HEK293 (cell line): Measurements from ENCODE around the gene ATF6.

ENCODE experiments used
- CTCF ChIA-PET: fragments of 350-600 bp; formaldehyde crosslinking; extraction: SDS; loops from one replicate; lab custom pipeline; 2021; ENCODE audit warnings: antibody characterized with exemption; lab: Yijun Ruan, JAX
- POLR2A ChIA-PET: fragments of 300-600 bp; formaldehyde crosslinking; extraction: SDS; loops from one replicate; lab custom pipeline; 2020; ENCODE audit warnings: antibody characterized with exemption, inconsistent platforms; lab: Yijun Ruan, JAX
- H3K27ac ChIP-seq: fragments of 200-500 bp; sonication (Bioruptor generic); 2 replicates; pipeline ENCODE4 v1.5.1; 2014; ENCODE audit warnings: low read depth, low read length, control low read depth, inconsistent platforms; ENCODE audit errors: extremely low read depth
- H3K36me3 ChIP-seq, 2 experiments: fragments of 200-500 bp in 1 of 2; sonication (Bioruptor generic) in 1 of 2; 1 replicate in 1 of 2; 2 replicates in 1 of 2; pipeline ENCODE4 v1.5.1; 2014 to 2017; ENCODE audit warnings: inconsistent platforms in 2 of 2, low read length in 2 of 2; ENCODE audit not compliant: control insufficient read depth in 2 of 2, insufficient read depth in 1 of 2
- H3K4me1 ChIP-seq: fragments of 200-500 bp; sonication (Bioruptor generic); 2 replicates; pipeline ENCODE4 v1.5.1; 2014; ENCODE audit warnings: mild to moderate bottlenecking, low read length, inconsistent platforms; ENCODE audit not compliant: control insufficient read depth, insufficient read depth
- H3K4me3 ChIP-seq: 2 replicates; pipeline ENCODE4 v1.5.1; 2011; ENCODE audit warnings: low read depth, mild to moderate bottlenecking, control low read depth, low read length, moderate library complexity
- H3K9me3 ChIP-seq: fragments of 200-500 bp; sonication (Bioruptor generic); 2 replicates; pipeline ENCODE4 v1.5.1; 2014; ENCODE audit warnings: low read depth, low read length, inconsistent platforms; ENCODE audit not compliant: control insufficient read depth, insufficient read depth
- GLIS1 ChIP-seq: fragments of 450-650 bp; formaldehyde crosslinking; IDR thresholded peaks from 2 replicates; pipeline ENCODE4 v1.5.1; 2016; ENCODE audit warnings: missing biosample characterization, missing genetic modification characterization
- INSM2 ChIP-seq: fragments of 450-650 bp; formaldehyde crosslinking; IDR thresholded peaks from 2 replicates; pipeline ENCODE4 v1.5.1; 2016; ENCODE audit warnings: missing biosample characterization, missing genetic modification characterization
- MZF1 ChIP-seq: fragments of 450-650 bp; formaldehyde crosslinking; IDR thresholded peaks from 2 replicates; pipeline ENCODE4 v1.5.1; 2017; ENCODE audit warnings: missing biosample characterization, missing genetic modification characterization, borderline replicate concordance
- PBX3 ChIP-seq: sonication (generic); formaldehyde crosslinking; IDR thresholded peaks from 2 replicates; pipeline ENCODE4 v1.8.1; 2022; ENCODE audit warnings: mild to moderate bottlenecking, moderate library complexity, missing genetic modification reagents
- PRDM6 ChIP-seq: fragments of 450-650 bp; formaldehyde crosslinking; IDR thresholded peaks from 2 replicates; pipeline ENCODE4 v1.5.1; 2017; ENCODE audit warnings: missing biosample characterization, missing genetic modification characterization
- SCRT1 ChIP-seq: fragments of 450-650 bp; formaldehyde crosslinking; IDR thresholded peaks from 2 replicates; pipeline ENCODE4 v1.5.1; 2016; ENCODE audit warnings: missing biosample characterization, missing genetic modification characterization, borderline replicate concordance
- SCRT2 ChIP-seq: fragments of 450-650 bp; formaldehyde crosslinking; IDR thresholded peaks from 2 replicates; pipeline ENCODE4 v1.5.1; 2016; ENCODE audit warnings: missing biosample characterization, missing genetic modification characterization
- ZBTB44 ChIP-seq: fragments of 450-650 bp; IDR thresholded peaks from 2 replicates; pipeline ENCODE4 v1.5.1; 2018; ENCODE audit warnings: missing biosample characterization, mild to moderate bottlenecking, missing genetic modification characterization
- ZBTB6 ChIP-seq: fragments of 450-650 bp; formaldehyde crosslinking; IDR thresholded peaks from 2 replicates; pipeline ENCODE4 v1.5.1; 2017; ENCODE audit warnings: missing biosample characterization, missing genetic modification characterization
- ZEB2 ChIP-seq: fragments of 450-650 bp; formaldehyde crosslinking; IDR thresholded peaks from 2 replicates; pipeline ENCODE4 v1.5.1; 2016; ENCODE audit warnings: missing biosample characterization, missing genetic modification characterization
- ZNF16 ChIP-seq: fragments of 450-650 bp; formaldehyde crosslinking; IDR thresholded peaks from 2 replicates; pipeline ENCODE4 v1.5.1; 2016; ENCODE audit warnings: low read depth, missing biosample characterization, missing genetic modification characterization
- ZNF2 ChIP-seq: fragments of 450-650 bp; formaldehyde crosslinking; IDR thresholded peaks from 2 replicates; pipeline ENCODE4 v1.5.1; 2016; ENCODE audit warnings: missing biosample characterization, missing genetic modification characterization
- ZNF561 ChIP-seq: fragments of 450-650 bp; IDR thresholded peaks from 2 replicates; pipeline ENCODE4 v1.5.1; 2018; ENCODE audit warnings: missing biosample characterization, missing genetic modification characterization, borderline replicate concordance
- ZNF571 ChIP-seq: fragments of 450-650 bp; formaldehyde crosslinking; IDR thresholded peaks from 2 replicates; pipeline ENCODE4 v1.5.0; 2017; ENCODE audit warnings: missing biosample characterization, missing genetic modification characterization
- ZNF645 ChIP-seq: fragments of 450-650 bp; formaldehyde crosslinking; IDR thresholded peaks from 2 replicates; pipeline ENCODE4; 2016; ENCODE audit warnings: missing biosample characterization, missing genetic modification characterization
- ZNF660 ChIP-seq: fragments of 450-650 bp; IDR thresholded peaks from 2 replicates; pipeline ENCODE4 v1.5.1; 2018; ENCODE audit warnings: missing biosample characterization, mild to moderate bottlenecking, missing genetic modification characterization
- ZNF701 ChIP-seq: fragments of 450-650 bp; formaldehyde crosslinking; IDR thresholded peaks from 2 replicates; pipeline ENCODE4 v1.5.1; 2016; ENCODE audit warnings: missing biosample characterization, missing genetic modification characterization
- ZNF843 ChIP-seq: fragments of 450-650 bp; formaldehyde crosslinking; IDR thresholded peaks from 2 replicates; pipeline ENCODE4 v1.5.1; 2016; ENCODE audit warnings: missing biosample characterization, missing genetic modification characterization

ATF6 gene

GRCh38 chr1:161885003-161885402 lies 118.9 kb downstream of the ATF6 start:
- CTCF ChIA-PET = interaction anchor here (0.5 to 1.3 kb wide), 3 partner anchors 11 to 282 kb away, joined by 3 to 5 read pairs (median 4); no protein-coding TSS in a partner anchor
- H3K36me3 ChIP-seq = peaks cover 0 to 8% of the 10 kb centered on the region in 2 experiments; a peak in 1 of 3 replicates
- peaks cover 23% of the 10 kb centered on the region for H3K4me1 ChIP-seq
- POLR2A ChIA-PET = no interaction called here
- TF ChIP-seq PRDM6 (tag by site-specific recombination) = peak; percentile 50
- TF ChIP-seq SCRT1 (tag by site-specific recombination) = peak; percentile 84
- TF ChIP-seq GLIS1 = peak; percentile 23; the same call in 1 of the 2 replicates
- TF ChIP-seq ZBTB6 (tag by site-specific recombination) = peak; percentile 11; the same call in 1 of the 2 replicates
- no peak for TF ChIP-seq ZNF571 (tag by site-specific recombination)
- TF ChIP-seq ZNF660 (tag by site-specific recombination) = peak; percentile 17; the same call in 1 of the 2 replicates
- no peak for TF ChIP-seq ZNF645 (tag by site-specific recombination)
- 0 out of 2 replicates have a peak, but pooled peaks have one; percentile 27 for TF ChIP-seq INSM2 (tag by site-specific recombination)
- peak; percentile 46; the same call in 1 of the 2 replicates for TF ChIP-seq ZBTB44 (tag by site-specific recombination)
- no peak for TF ChIP-seq ZNF561 (tag by site-specific recombination)
- peak; percentile 46; the same call in 1 of the 2 replicates for TF ChIP-seq ZNF843 (tag by site-specific recombination)
- TF ChIP-seq ZNF16 (tag by site-specific recombination) = no peak
- peak; percentile 81; the same call in 1 of the 2 replicates for TF ChIP-seq MZF1 (tag by site-specific recombination)
- 0 out of 2 replicates have a peak, but pooled peaks have one; percentile 25 for TF ChIP-seq ZEB2 (tag by site-specific recombination)
- TF ChIP-seq SCRT2 (tag by site-specific recombination) = peak; percentile 97
- TF ChIP-seq PBX3 = no peak
- TF ChIP-seq ZNF2 (tag by site-specific recombination) = no peak
- TF ChIP-seq ZNF701 (tag by site-specific recombination) = no peak
- no peaks in the 10 kb centered on the region for H3K9me3 ChIP-seq
- H3K4me3 ChIP-seq = no peak overlapping the region
- no peak overlapping the region for H3K27ac ChIP-seq
